ENCODE data around the gene LAMTOR5.

The LAMTOR5 gene

GRCh38 chr1:110385369-110385768, 22.1 kb downstream of the LAMTOR5 start:
- DNase-seq = no peak

GRCh38 chr1:110384581-110385321, 22.7 kb downstream of the LAMTOR5 start:
- DNase-seq = no peak

- no peak for DNase-seq
Observed at GRCh38 chr1:110383251-110383990, 24.1 kb downstream of the LAMTOR5 start.

- DNase-seq = no peak
Observed at GRCh38 chr1:110380672-110381283, 26.7 kb downstream of the LAMTOR5 start.

GRCh38 chr1:110375490-110375889, 32.0 kb downstream of the LAMTOR5 start:
- DNase-seq = no peak

GRCh38 chr1:110370827-110371226, 36.7 kb downstream of the LAMTOR5 start:
- DNase-seq = no peak

- DNase-seq = no peak
Observed at GRCh38 chr1:110364221-110364620, 43.3 kb downstream of the LAMTOR5 start.

GRCh38 chr1:110361856-110362255, 45.6 kb downstream of the LAMTOR5 start:
- DNase-seq = no peak

GRCh38 chr1:110360431-110360830, 47.1 kb downstream of the LAMTOR5 start:
- DNase-seq = no peak

- no peak for DNase-seq
Observed at GRCh38 chr1:110356379-110356778, 51.1 kb downstream of the LAMTOR5 start.

GRCh38 chr1:110355321-110355720, 52.2 kb downstream of the LAMTOR5 start:
- no peak for DNase-seq

Measured in activated effector memory CD4-positive, alpha-beta T cell treated with Interleukin-2 at 50 U/mL for 16 hours (primary cell).